CD4-positive, alpha-beta T cell treated with Interleukin-1 beta for 1 hour (primary cell): ENCODE results near the gene PAX6.

Experiments used
- DNase-seq, 2 donors: peaks; one replicate each; pipeline ENCODE4 v3.0.0-alpha.2; 2020 to 2022

Gene PAX6

DNA sequence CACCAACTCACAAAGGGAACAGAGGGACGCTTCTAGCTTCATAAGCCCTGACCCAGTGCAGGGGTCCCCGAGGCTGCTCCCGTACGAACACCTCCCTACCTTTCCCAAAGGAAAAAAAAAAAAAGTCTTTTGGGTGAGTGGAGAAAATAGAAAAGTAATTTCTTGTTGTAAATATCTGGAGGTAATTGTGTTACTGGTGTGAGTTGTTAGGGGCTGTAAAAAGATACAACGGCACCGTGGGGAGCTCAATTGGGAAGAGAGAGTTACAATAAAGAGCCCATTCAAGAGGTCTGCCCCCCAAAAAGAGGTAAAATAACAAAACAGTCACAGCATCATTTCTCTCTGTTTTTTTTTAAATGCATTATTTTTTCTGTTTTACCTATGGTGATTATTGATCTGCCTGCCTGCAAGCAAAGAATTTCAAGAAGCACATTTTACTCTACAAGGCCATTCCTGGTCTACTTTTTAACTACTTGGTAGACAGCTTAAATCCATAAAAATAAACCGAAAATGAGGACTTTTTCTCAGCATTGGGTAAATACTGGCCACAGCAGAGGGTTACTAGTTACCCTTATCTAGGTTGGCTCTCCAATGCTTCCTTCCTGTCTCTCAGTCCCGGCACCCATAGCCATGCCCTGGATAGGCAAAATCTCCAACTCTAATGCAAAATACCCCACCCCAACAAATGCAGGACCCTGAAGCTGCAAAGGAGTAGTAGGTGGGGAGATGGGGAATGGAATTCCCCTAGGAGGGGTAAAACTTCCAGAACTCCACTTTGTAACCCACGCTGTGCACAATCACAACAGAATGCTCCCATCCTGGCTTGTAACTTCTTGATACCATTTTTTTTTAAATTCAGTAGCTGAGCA lies 3.1 kb downstream of the PAX6 start:
- DNase-seq: no peak

- no peak for DNase-seq
Measured at GRCh38 chr11:31806928-31807798, 4.0 kb downstream of the PAX6 start.

GRCh38 chr11:31806186-31806927 lies 4.8 kb downstream of the PAX6 start:
- no peak for DNase-seq

DNA sequence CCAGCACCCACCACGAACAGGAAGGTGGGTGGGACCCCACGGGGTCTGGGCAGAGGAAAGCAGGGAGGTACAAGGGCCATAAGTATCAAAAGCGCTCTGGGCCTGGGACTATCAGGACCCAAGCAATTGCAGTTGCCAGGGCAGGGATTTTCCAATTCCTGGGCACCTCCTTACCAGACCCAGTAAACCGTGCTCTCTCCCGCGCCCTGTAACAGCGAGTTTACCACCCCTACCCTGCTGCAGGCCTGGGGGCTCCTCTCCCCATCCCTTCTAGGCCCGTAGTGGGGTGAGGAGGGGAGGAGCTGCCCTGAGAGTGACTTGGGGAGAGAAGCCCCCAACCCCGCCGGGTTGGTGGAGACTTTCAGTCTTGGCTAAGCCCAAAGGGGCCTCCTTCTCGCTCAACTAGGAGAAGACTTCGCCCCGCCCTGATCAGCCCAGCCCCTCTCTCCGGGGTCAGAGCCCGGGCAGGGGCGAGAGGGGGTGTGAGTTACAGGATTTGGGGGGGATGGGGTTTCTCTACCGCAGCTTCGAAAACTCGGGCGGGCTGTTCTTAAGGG lies 5.4 kb downstream of the PAX6 start:
- no peak for DNase-seq

DNA sequence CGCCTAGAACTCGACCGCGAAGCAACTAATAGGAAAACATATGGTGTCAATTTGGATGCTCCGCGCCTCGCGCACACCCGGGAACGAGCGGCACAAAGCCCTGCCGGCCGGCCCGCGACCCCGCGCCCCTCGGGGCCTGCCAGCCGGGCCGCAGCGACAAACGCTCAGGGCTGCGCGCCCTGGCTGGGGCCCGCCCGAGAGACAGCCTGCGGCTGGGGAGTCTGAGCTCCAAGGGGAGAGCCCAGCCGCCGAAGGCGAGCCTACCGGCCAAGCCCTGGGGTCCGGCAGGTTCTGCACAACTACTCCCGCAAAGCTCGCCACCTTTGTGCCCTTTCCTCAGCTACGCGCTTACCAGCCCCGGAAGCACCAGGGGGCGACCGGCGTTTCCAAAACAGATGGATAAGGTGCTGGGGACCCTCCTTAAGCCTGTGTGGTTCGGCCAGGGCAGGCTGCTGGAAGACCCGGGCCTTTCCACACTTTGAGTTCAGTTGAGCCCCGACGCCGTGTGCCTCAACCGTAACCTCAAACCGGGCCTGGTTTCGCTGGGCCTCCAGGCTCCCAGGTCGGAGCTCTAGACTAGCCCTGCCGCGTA lies 6.0 kb downstream of the PAX6 start:
- DNase-seq: no peak

DNA sequence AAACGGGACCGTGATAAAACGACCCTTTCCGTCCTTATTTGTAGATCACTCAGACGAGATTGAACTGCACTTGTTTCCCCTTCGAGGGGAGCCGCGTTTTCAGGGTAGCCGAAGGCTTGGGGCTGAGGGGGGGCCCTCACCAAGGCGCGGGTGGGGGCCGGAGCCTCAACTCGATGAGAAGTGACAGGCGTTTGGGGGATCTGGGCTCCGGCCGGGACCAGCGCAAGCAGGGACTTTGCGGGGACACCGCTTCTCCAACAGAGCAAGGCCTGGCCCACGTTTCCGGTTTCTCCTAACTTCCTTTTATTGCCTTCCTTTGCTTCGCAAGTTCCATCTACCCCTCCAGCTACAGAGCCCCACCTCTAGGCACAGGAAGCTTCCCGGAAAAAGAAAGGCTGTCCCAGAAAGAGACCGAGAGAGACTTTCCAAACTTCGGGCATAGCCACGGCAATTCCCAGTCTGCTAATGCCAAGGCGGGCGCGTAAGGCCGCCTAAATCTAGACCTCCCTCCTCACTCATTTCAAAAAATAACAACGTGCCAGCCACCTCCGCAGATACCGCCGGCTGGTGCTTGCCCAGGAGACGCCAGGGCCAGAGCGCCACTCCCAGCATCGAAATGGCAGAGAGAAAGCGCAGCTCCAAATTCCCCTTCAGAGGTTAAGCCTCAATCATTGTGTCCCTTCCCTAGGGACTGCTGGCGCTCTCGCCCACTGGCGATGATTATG lies 6.6 kb downstream of the PAX6 start:
- DNase-seq: no peak

DNA sequence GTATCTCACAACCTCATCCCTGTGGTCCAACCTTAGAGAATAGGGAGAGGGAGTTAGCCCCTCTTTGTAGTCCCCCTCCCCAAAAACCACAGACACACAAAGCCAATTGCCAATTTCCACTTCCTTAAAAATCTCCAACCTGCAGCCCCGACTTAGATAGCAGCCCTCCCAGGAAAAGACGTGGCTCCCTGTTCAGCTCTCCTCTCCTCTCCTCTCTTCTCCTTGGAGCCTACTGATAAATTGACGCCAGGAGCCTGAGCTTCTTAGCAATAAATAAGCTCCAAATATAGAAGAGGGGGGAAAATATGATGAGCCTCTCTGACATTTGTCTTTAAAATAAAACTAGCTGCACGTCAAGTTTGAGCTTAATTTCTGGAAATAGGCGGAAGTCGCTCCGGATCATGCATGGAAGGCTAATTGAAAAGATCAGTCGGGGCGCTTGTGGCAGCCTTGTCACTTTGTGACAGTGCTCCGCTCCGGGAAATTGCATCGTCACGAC lies 7.3 kb downstream of the PAX6 start:
- DNase-seq: no peak

- no peak for DNase-seq
Measured at GRCh38 chr11:31802990-31803812, 7.9 kb downstream of the PAX6 start.

DNA sequence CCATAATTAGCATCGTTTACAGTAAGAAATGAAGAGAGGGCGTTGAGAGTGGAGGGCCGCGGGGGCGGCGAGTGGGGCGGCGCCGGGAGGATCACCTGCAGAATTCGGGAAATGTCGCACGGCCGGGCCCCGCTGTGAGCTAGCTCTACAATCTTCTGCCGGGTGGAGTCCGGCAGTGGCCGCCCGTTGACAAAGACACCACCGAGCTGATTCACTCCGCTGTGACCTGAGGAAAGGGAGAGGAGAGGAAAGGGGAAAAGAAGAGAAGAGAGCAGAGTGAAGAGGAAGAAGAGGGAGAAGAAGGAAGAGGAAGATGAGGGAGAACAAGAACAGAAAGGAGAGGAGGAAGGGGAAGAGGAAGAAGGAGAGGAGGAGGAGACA lies 8.5 kb downstream of the PAX6 start:
- no peak for DNase-seq

DNA sequence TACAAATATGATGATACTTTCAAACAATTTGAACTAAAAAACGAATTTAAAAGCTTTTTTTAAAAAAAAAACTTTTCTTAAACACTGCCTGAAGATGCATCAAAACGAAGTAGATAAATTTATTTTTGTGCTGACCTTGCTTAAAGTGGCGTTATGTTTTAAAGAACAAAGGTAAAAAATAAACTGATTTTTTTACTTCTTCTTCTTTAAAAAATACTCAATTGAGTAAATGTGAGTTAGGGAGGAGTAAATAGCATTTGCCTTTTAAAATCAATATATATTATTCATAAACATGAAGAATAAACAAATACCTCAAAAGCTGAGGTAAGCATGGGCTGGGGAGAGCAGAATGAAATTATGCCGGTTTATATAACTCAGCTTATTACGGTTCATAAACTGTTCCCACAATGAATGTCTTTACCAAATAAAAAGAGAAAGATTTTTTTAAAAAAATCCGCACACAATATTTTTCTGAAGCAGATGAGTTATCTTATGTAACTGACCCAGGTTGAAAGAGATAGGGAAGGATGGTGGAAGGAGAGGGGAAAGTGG lies 9.0 kb downstream of the PAX6 start:
- no peak for DNase-seq

DNA sequence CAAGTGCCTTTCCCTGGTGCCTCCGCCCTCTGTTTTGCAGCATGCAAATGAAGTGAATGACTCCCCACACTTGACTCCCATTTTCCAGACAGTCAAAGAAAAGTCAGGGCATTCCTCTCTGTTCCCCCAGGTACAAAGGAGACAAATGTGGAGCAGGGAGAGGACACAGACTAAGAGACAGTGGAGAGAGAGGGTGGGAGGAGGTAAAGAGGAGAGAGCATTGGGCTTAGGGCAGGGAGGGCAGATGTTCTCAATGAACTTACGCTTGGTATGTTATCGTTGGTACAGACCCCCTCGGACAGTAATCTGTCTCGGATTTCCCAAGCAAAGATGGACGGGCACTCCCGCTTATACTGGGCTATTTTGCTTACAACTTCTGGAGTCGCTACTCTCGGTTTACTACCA lies 9.8 kb downstream of the PAX6 start:
- DNase-seq: no peak

- no peak for DNase-seq
Measured at GRCh38 chr11:31800398-31801265, 10.5 kb downstream of the PAX6 start.

GRCh38 chr11:31799435-31800397 lies 11.4 kb downstream of the PAX6 start:
- no peak for DNase-seq

DNA sequence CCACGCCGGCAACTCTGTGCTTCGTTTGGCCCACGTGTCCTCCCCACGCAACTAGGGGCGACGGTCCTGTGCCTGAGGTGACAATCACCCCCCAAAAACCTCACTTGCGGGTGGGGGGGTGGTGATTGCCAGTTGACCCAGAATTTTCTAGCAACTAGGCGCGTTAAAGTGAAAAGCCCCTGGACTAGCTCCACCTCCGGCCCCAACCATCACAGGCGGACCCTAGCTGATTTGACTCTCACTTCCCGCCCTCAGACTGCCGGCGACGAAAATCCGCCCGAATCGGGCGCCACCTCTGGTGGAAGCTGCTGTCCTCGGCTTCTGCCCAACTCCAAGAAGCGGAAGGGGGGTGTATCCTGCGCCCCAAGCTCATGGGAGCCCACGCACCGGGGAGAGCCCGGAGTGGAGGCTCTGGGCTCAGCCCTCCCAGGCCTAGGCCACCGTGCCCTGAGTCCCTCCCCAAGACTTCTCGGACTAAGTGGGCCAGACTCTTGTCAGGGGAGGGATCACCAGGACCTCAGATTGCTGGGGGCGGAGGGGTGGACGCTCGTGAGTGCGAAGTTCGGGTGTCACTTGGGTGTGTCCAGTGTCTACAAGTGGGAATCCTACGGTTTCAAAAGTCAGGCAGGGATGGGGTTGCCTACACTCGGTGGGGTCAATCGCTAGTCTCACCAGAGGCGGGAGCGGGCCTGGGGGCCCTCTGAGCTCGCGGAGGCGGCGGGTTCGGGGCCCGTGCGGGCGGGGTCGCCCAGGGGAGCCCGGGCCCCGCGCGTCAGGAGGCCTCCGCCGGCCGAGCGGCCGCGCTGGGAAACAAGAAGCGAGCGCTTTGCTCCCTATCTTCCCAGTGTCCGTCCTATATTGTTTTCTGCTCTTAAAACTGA lies 12.3 kb downstream of the PAX6 start:
- DNase-seq: no peak

GRCh38 chr11:31798057-31798553 lies 13.0 kb downstream of the PAX6 start:
- DNase-seq: no peak

GRCh38 chr11:31797190-31798056 lies 13.7 kb downstream of the PAX6 start:
- DNase-seq: no peak
